Peyer's patch (tissue), 4 donors: ENCODE measurements around the gene RALGAPA1.

Experiments
- POLR2A ChIP-seq, 2 donors: fragments of 450-650 bp; IDR thresholded peaks; one replicate each; pipeline ENCODE4 v1.5.1; 2017; ENCODE audit warnings: antibody characterized with exemption in 2 of 2, mild to moderate bottlenecking in 2 of 2, moderate library complexity in 2 of 2
- TF ChIP-seq, protein P1 (sequence below), 6 experiments: fragments of 450-650 bp in 4 of 6; fragments of 200-600 bp in 2 of 6; sonication (generic) in 1 of 6; IDR thresholded peaks; one replicate each; pipeline ENCODE4 v1.5.1; 2017 to 2019; ENCODE audit warnings: antibody characterized with exemption in 6 of 6, mild to moderate bottlenecking in 3 of 6, moderate library complexity in 1 of 6

DNA sequence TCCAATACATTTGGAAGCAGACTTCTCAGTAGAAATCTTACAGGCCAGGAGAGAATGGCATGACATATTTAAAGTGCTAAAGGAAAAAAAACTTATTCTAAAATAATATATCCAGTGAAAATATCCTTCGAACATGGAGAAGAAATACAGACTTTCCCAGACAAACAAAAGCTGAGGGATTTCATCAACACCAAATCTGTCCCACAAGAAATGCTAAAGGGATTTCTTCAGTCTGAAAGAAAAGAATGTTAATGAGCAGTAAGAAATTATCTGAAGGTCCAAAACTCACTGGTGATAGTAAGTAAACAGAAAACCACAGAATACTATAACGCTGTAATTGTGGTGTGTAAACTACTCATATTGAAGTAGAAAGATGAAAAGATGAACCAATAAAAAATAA is 171.2 kb downstream of the RALGAPA1 start:
- TF ChIP-seq, protein P1, sequence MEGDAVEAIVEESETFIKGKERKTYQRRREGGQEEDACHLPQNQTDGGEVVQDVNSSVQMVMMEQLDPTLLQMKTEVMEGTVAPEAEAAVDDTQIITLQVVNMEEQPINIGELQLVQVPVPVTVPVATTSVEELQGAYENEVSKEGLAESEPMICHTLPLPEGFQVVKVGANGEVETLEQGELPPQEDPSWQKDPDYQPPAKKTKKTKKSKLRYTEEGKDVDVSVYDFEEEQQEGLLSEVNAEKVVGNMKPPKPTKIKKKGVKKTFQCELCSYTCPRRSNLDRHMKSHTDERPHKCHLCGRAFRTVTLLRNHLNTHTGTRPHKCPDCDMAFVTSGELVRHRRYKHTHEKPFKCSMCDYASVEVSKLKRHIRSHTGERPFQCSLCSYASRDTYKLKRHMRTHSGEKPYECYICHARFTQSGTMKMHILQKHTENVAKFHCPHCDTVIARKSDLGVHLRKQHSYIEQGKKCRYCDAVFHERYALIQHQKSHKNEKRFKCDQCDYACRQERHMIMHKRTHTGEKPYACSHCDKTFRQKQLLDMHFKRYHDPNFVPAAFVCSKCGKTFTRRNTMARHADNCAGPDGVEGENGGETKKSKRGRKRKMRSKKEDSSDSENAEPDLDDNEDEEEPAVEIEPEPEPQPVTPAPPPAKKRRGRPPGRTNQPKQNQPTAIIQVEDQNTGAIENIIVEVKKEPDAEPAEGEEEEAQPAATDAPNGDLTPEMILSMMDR (IDR thresholded peaks at IDR 0.05): no peak
- no peak for TF ChIP-seq POLR2A (IDR thresholded peaks at IDR 0.05)
